NCI-H2029 (cell line): Measurements from ENCODE around the gene CD48.
"Not testable (repeated sequence)": the region's sequence is repeated elsewhere in the genome, so short reads cannot be mapped to it uniquely, and the experiment has no call there.

Source experiments
- DNase-seq: peaks from one replicate; lab custom pipeline; 2025; lab: John Stamatoyannopoulos, UW

CD48 gene

DNA sequence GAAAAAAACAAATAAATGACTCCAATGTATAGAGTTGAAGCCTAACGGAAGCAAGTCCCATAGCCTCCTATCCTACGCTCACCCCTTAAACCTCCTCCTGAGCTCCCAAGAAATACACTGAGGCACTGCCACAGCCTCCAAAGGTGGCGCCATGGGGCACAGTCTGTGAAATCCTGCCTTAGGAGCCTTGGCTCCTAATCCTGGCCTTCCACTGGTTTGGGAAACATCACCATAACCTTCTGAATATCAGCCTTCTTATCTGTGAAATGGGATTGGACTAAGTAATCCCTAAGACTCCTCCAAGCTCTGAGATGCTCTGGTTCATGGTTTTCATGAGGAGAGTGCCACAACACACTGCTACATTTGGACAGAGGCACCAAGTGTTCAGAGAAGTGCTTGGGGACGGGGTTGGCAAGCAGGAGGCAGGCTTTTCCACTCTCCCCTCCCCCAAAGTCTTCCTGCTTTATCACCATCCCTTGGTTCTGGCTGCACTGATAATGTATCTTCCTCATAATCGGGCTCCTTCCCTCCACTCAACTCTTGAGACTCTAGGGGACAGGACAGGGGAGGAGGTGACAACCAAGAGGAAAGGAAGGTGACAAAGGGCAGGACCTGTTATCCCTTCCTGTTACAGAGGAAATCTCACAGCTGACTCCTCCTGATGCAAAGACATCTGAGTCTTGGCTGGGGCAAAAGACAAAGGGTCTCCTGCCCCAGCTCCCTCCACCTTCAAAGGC is 30.2 kb upstream of the CD48 start:
- DNase-seq, result no peak

DNA sequence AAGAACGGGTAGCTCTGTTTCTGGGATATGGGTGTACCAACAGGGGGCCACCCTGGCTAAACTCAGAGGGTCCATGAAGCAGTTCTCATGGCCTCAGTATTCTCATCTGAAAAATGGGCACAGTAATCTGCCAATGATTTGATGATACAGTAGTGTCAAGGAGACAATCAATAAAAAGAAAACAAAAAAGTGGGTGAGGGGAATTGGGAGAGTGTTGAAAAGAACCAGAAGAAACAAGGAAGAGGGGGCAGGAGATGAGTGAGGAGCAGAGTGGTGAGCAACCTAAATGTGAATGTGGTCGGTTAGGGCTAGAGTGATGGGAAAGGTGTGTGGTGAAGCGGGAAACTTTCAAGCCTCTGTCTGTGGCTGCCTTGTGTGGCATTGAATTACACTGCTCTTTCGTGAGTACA is 29.5 kb upstream of the CD48 start:
- DNase-seq, result no peak

DNA sequence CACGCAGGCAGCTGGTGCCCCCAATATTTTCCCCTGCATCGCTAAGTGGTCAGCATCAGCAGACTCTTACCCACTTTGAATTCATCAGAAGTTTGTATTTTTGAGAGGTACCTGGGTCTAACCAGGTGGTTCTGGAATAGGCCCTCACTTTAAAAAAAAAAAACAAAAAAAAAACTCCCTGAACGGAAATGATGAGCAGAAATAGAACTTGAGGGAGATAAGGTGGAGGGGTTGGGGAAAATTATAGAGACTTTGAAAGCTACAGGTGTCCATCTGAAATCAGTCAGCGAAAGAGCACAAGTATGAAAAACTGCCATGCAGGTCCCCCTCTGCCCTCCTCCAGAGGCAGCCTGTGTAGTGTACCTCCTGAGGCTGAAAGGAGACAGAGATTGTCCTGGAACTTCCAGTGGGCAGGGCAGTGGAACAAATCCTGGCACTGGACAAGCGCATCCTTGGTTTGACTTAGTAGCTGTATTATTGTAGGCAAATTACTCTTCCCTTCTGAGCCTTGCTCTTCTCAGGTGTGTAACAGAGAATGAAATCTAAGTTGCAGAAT is 28.6 kb upstream of the CD48 start:
- DNase-seq, result no peak

DNA sequence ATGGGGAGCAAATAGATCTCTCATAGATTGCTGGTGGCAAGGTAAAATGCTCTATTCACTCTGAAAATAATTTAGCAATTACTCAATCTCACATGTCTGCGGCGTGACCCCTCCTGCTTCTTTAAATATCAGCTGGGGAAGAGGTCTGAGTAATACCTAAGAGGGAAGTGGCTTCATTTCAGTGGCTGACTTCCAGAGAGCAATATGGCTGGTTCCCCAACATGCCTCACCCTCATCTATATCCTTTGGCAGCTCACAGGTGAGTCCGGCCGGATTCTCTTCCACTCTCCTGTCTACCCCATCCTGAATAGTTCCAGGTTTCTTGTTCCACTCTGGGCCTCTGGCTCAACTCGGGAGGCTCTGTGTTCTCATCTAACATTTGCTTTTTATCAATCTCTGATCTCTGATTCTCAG is 27.5 kb upstream of the CD48 start, which contains the start of gene SLAMF7:
Gene SLAMF7, plus strand, starts transcription at position 150 of the 414 bp plus-strand sequence. Its CDS starts 55 bp downstream, at position 205.
- no peak for DNase-seq

DNA sequence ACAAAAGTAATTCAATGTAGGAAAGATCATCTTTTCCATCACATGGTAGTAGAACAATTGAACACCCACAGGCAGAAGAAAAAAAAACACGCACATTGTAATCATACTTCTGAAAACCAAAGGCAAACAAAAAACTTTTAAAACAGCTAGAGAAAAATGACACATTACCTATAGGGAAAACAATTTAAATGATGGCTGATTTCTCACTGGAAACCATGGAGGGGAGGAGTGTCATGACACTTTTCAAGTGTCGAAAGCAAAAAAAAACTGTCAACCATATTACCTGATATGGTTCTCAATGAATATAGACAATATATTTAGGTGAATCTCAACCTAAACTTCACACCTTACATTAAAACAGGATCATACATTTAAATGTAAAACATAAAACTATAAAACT is 26.6 kb upstream of the CD48 start:
- DNase-seq, result no peak

DNA sequence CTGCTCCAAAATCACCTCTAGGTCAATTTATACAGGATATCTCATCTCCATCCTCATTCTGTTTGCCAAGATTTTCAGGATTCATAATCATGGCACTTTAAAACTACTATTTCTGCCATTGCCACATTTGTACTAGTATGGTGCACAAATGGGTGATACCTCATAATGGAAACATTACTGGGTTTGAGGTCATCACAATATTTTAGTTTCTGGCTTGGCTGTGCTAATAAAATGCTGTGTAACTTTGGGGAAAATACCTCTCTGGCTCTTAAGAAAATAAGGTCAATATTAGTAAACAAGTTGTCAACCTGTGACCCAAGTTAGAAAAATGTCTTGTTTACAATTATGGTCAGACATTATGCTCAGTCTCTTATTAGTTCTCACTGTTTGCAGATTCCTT is 22.7 kb upstream of the CD48 start:
- no peak for DNase-seq

DNA sequence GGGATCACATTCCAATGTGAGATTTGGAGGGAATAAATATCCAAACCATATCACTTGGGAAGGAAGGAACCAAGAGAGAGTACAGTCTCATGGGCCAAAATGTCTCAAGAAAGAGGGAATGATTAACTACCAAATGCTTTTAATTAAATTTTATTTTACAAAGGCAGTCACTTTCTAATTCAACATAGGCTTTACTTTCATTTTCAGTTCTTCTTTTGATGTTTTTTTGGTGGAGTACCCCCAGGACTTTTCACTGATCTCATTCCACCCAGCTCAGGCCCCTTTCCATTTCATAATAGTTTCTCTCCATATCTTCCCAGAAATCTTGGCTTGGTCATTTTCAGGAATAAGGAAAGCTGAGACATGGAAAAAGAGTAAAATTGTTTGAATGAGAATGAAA is 22.3 kb upstream of the CD48 start:
- no peak for DNase-seq

DNA sequence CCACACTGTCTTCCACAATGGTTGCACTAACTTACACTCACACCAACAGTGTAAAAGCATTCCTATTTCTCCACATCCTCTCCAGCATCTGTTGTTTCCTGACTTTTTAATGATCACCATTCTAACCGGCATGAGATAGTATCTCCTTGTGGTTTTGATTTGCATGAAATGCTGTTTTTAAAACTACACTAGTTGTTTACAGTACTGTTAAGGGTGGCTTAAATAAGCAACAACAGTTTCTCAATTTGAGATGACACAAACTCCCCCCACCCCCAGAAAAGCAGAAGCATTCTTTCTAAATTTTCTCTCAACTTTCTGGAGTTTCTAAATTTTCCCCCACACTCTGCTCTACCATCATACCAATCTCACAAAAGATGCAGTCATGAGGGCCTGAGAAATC is 20.4 kb upstream of the CD48 start:
- DNase-seq, result no peak

DNA sequence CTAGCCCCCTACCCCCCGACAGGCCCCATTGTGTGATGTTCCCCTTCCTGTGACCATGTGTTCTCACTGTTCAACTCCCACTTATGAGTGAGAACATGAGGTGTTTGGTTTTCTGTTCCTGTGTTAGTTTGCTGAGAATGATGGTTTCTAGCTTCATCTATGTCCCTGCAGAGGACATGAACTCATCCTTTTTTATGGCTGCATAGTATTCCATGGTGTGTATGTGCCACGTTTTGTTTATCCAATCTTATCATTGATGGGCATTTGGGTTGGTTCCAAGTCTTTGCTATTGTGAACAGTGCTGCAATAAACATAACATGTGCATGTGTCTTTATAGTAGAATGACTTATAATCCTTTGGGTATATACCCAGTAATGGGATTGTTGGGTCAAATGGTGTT is 19.9 kb upstream of the CD48 start:
- DNase-seq, result not testable (repeated sequence)

DNA sequence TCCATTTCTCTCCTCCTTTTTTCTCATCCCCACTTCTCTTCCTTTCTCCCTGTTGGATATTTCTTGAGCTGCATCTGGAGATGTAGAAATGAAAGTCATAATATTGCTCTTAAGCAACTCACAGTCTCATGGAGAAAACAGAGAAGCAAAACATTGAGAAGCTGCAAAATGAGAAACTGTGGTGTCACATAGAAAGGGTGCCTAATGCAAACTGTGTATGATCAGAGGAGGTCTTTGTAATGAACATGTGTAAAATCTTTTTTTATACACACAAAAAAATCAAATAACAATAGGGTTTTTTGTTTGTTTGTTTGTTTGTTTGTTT is 15.7 kb upstream of the CD48 start:
- no peak for DNase-seq

DNA sequence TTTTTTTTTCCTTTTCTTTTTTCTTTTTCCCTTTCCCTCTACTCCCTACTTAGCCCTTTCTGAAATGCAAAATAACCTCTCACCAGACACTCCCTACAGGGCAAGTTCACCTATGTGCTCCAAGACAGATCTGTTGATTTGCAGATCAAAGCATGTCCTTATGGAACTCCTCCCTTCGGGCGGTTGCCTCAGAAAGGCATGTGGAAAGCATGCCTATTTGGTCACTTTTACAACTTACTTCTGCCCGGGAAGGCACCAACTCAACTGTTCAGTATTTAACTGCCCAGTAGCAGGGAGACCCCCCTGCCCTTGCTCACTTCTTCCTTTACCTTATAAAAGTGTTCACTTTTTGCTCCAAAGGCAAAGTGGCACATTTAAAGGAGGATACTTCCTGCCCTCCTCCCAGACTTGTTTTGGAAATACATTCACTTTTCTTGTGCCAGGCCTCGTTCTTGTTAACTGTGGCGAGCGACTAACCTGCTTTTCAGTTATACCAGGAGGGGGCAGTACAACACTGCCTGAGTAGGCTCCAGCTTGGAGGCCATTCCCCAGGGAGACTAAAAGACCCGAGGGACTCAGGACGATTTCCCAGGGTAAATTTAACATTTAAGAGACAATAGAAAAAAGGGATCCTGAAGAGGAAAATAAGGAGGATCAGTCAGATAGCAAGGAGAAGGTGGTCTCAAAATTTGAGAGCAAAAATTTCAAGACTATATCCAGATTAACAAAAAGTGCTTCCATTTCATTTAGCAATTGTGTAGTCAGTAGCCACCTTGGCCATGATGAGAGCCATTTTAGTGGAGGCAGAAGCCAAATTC is 15.1 kb upstream of the CD48 start:
- peak; percentile 49 for DNase-seq

DNA sequence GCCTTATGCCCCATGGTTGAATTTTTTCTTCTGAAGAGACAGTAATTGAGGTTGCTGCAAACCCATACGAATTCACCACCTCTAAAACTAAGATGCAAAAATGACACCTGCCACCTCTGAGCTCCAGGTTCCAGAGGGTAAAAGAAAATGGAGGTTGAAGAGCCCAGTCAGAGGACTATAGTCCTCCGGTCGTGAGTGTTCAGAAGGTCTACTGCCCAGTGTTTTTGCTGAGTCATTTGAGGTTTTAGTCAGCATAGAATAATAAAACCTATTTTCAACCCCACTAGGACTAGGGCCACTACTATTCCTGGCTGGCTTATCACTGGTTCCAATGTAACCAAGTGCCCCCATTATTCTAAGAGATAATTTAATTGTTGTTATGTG is 14.5 kb upstream of the CD48 start:
- DNase-seq, result no peak

DNA sequence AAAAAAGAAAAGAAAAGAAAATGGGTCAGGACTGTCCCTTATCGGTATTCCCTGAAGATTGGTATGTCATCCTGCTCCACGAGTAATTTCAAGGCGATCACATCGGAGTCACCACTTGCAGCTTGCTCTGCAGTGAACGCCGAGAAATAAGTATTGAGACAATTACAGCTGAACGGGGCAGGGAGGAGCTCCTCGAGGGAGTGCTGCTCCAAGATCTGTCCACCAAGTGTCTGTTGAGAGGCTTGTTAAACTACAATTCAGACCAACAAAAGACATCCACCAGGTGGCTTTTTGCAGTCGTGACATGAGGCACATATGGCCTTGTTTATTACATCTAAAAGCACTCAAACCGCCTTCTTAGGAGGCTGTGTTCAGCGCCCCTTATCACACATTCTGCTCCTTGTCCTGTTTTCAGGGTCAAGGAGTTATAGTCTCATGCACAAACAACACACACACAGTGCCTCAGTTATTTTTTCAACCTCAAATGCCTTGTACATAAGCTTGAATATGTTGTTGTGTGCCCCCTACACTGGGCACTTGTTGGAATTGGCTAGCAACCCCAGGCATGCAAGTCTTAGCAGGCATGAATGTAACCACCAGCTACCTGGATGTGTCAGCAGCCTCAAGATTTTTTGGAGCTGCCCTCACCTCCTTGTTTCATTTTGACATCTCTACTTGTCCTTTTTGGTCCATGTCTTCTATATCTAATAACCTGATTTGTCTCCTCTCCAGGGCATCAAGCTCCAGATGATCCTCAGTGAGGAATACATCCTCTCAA is 13.0 kb upstream of the CD48 start:
- no peak for DNase-seq

DNA sequence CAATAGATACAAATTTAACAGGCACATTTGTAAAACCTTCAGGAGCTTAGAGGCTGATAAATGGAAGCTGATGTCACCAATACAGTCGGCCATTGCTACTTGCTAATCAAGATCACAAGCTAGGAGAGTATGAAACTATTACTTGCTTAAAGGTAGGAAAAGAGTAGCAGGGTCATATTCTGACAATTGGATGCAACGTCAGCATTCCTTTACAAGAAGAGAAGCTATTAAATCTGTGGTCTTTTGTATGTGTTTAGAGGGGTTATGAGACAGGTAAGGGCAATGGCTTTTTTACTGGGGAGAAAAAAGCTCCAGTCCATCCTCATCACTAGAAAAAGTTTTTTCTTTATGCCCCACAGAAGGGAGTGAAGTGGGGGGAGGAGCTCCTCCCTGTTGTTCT is 11.7 kb upstream of the CD48 start:
- no peak for DNase-seq

DNA sequence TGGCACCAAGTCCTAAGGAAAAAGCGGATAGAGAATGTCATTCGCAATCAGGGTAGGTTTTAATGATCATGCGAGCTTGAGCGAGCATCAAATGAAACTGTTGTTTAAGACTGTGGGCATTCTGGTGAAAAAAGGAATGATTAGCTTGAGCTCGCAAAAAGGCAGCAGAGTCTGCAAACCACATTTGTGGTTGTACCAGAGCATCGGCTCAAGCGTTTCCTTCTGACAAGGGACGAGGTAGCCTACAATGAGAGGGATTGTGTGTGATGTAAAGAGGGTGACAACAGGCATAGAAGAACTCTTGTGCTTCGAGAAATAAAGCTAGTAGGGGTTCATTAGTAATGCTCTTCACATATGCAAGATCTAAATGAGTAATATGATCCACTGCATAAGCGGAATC is 11.1 kb upstream of the CD48 start:
- no peak for DNase-seq

DNA sequence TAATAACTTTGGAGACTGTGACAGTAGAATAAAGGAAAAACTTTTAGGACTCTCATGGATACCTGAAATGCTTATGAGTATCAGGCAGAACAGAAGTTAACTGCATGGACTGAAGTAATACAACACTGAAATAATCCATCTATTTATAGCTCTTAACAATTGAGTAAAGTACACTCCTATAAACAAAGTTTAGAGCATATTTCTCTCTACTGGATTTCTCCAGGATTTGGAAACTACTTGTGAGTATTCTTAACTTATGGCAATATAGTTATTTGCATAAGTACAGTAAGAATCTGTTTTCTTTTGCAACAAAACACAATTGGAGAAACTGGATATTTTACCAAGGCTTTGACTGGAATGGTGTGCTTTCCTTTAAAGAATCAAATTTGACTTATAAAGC is 9.9 kb upstream of the CD48 start:
- no peak for DNase-seq

DNA sequence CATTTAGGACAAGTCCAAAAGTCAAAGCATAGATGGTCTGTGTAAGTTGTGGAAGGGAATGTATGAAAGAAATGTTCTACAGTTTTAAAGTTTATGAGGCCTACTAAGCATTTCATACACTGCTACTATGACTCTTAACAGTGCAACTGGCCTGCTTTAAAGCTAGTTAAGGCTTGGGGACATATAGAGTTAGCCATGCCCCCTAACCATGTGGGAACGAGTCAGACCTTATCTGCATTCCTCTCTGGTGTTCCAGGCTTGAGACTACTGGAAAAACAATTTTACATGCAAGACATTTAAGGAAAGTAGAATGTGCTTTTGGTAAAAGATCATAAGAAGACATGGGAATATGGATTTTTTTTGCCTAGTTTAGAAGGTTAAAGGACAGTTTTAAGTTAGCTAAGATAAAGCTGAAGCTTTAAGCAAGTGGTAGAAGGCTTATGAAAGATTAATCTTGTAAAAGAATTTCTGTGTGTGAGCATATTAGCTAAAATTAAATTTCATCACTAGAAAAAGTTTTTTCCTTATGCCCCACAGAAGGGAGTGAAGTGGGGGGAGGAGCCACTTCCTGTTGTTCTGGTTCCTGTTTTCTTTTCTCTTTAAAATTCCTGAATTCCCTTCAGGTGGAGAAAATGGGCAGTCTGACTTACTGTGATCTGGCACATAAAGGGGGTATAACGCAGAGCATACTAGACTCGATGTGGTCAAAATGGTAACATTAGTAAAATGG is 8.9 kb upstream of the CD48 start:
- no peak for DNase-seq

DNA sequence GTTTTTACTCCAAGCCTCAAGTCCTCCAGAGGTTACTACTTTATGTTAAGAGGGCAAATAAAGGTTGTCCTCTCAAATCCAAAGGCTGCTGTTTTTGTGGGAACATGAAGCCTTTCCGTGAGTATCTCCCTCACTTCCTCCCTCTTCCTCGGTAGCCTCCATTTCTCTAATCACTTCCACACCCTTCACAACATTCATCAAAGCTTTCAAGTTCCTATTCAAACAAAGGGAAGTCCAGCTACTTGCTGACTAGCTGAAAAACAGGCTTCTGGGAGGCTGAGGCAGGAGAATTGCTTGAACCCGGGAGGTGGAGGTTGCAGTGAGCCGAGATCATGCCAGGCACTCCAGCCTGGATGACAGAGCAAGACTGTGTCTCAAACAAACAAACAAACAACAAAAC is 6.6 kb upstream of the CD48 start:
- no peak for DNase-seq

DNA sequence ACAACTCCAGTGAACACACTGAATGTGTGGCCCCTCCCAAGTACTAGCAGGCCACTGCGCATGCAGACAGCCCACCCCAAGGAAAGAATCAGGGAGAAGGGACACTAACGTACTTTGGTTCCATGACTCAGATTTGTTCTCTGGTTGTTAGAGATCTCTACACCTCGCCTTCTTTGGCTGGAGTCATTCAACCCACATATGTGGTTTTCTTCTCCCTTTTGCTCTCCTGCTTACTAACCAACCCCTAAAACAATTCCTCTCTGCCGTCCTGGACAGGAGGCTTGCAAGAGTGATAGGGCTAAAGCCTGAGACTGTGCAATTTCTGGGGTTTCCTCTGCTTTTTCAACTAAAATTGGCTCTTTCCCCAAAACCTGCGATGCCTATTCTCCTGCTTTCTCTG is 5.7 kb upstream of the CD48 start:
- no peak for DNase-seq

DNA sequence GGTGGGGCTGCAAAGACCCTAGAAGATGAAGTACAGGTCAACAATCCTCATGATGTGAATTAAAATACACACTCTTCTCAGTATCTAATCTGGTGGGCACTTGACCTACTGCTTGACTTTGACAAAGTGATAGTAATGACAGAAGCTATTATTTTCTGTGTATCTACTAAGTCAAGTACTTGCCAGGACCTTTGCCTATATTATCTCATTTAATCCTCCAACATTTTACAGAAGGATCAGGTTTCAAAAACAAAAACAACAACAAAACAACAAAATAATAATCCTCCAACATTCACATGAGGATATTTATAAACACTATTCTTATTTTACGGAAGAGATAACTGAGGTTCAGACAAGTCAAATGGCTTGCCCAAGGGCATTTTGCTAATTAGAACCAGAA is 4.4 kb upstream of the CD48 start:
- DNase-seq, result no peak

DNA sequence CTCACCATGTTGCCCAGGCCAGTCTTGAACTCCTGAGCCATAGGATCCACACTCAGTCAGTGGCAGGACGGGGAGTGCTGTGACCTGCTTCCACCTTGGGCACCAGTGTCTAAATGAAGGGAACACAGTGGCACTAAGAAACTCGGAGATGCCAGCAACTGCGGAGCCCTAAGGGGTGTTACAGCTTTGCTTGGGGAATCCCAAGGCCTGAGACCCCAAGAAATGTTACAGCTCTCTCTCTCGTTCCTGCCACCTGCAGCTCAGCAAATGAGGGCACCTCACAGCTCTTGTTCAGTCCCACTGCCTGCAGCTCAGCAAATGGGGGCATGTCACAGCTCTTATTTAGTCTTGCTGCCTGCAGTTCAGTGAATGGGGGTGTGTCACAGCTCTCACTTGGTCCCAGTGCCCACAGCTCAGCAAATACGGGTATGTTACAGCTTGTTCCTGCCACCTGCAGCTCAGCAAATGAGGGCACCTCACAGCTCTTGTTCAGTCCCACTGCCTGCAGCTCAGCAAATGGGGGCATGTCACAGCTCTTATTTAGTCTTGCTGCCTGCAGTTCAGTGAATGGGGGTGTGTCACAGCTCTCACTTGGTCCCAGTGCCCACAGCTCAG is 2.5 kb upstream of the CD48 start:
- DNase-seq, result not testable (repeated sequence)

DNA sequence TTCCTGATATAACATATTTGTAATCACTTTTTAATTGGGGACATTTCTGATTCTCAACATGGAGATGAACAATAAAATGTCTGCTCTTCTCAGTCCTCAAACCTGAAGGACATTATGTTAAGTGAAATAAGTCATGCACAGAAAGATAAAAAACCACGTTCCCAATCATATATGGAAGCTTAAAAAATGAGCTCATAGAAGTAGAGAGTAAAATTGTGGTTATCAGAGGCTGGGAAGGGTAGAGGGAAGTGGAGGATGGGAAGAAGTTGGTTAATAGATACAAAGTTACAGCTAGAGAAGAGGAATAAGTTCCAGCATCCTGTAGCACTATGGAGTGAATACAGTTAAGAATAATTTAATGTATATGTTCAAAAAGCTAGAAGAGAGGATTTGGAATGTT is 1.5 kb upstream of the CD48 start:
- no peak for DNase-seq
